Measurements from ENCODE around the gene FHAD1.

Gene FHAD1

DNA sequence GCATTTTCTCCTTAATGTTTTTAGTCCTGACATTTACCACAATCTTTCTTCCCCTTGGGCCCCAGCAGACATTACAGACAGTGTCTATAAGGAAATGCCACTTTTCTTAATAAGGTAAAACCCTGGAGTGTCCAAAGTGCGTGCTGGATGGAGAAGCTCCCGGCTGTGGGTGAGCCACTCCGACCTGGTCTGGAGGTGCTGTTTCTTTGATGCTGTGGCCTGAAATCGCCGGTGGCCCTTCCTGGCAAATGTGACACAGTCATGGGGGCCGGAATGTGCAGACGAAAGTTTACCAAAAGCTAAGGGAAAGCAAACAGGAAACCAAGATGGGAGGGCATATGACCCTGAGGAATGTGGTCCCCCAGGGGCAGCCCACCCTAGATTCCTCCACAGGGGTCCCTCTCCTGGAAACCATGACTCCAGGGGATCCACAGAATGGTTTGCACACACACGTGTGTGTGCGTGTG lies 77.9 kb downstream of the FHAD1 start:
- no peak for DNase-seq (ENCODE audit: low spot score)
- ChIA-PET CTCF (interaction anchor here (0.6 to 3.3 kb wide), 4 partner anchors 8 to 416 kb away, joined by 3 to 57 read pairs (median 8); no protein-coding TSS in a partner anchor), POLR2A (ENCODE audit: low non-redundant PET) (no interaction called here)
- no peak overlapping the region for H3K27ac ChIP-seq
- TF ChIP-seq, protein P1, sequence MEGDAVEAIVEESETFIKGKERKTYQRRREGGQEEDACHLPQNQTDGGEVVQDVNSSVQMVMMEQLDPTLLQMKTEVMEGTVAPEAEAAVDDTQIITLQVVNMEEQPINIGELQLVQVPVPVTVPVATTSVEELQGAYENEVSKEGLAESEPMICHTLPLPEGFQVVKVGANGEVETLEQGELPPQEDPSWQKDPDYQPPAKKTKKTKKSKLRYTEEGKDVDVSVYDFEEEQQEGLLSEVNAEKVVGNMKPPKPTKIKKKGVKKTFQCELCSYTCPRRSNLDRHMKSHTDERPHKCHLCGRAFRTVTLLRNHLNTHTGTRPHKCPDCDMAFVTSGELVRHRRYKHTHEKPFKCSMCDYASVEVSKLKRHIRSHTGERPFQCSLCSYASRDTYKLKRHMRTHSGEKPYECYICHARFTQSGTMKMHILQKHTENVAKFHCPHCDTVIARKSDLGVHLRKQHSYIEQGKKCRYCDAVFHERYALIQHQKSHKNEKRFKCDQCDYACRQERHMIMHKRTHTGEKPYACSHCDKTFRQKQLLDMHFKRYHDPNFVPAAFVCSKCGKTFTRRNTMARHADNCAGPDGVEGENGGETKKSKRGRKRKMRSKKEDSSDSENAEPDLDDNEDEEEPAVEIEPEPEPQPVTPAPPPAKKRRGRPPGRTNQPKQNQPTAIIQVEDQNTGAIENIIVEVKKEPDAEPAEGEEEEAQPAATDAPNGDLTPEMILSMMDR (conservative IDR thresholded peaks at IDR 0.05; ENCODE audit: low read depth) = no peak

DNA sequence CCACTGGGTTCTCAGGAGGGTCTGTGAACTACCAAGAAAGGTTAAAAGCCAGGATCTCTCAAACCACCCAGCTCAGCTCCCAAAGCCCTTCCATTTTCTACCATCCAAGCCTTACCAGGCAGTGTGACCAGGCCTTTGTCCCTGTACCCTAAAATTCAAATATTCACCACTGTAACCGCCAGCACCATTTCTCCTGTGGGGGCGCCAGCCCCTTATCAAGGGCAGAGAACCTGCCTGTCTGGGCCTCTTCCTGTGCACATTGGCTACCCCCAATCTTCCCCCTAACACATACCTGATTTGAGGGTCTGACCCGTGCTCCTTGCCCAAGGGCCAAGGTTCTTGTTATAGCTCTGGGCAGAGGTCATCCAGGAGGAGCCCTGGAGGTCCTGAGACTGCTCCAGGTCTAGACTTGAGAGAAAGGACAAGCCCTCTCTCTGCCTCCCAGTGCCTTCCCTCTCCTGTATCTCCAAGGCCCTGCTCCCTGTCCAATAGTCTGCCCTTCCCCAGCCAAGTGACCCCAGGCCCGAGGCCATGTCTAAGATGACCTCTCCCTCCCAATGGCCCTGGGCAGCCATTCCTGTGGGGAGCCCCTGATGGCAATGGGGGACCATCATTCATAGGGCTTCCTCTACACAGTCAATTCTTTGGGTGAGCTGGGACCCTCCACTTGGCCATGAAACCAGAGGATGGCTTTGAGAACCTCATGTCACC lies 78.5 kb downstream of the FHAD1 start:
- no peak overlapping the region for H3K27ac ChIP-seq
- TF ChIP-seq, protein P1 (conservative IDR thresholded peaks at IDR 0.05; ENCODE audit: low read depth) = no peak
- CTCF ChIA-PET = interaction anchor here (0.6 to 3.3 kb wide), 3 partner anchors 25 to 489 kb away, joined by 3 to 57 read pairs (median 7); no protein-coding TSS in a partner anchor
- DNase-seq (ENCODE audit: low spot score) = no peak
- POLR2A ChIA-PET (ENCODE audit: low non-redundant PET) = no interaction called here

DNA sequence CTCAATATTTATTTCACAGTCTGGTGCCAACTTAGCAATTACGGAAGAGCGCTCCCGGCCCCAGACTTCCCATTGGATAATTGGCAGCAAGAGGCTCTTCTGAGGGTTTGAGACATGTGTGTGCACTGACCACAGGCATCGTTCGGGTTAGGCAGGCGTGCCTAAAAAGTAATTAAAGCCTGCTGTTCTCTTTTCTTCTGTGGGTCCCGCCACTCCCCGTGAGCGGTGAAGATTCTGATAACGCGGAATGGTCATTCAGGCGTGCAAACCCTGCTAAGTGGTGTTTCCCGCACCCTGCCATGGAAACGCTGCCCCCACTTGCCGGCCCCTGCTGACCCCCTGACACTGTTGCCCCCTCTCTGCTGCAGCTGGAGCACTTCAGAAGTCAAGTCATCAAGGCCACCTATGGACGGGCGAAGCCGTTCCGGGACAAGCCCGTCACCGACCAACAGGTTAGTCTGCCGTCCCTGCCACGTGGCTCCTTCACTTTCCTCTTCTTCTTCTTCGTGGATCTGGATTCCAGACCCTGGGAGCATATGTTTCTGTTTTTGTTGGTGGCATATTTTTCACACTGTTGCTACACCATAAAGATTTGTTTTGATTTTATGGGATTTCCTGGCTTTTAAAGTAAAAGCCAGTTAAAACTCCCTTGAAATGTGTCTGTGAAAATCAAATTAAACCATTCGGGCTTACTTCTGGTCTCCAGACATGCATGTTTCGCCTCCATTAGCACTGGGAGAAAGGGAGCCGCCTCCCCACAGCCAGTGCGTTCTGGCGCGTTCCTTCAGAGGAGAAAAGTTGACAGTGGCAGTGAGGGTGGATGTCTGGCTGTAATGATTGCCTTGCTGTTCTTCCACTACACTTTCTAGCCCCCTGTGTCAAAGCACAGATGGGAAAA lies 79.9 kb downstream of the FHAD1 start:
- H3K27ac ChIP-seq = no peak overlapping the region
- ChIA-PET POLR2A (ENCODE audit: low non-redundant PET) (no interaction called here), CTCF (no interaction called here)
- no peak for DNase-seq (ENCODE audit: low spot score)
- TF ChIP-seq, protein P1 (conservative IDR thresholded peaks at IDR 0.05; ENCODE audit: low read depth) = no peak

DNA sequence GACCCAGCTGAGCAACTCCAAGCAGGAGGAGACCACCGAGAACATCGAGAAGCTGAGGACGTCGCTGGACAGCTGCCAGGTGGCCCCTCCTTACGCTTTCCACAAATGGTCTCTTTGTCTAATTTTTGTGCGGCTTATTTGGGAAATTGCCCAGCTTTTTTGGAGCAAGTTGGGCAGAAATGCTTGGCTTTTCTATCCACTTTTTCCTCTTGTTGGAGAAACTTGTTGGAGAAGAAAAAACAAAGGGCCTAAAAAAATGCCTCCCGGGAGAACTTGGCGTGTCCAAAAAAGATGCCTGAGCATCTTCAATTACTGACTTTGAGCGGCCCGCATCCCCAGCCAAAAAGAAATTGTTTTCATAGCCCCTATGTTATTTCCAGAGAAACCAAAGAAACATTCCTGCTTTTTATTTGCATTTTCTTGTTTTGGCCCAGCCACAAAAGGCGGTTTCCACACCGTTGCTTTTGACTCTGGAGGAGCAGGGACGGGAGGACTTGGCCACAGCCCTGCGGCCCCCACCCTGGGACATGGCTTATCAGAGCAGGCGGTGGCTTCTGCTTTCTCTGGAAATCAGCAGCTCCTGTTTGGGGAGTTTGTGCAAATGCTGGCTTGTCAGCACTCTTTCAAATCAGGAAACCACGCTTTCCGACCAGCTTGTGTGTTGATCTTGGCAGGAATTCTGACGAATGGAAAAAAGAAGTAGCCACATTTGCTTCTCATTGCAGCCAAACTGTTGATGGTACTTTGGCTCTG lies 81.5 kb downstream of the FHAD1 start:
- H3K27ac ChIP-seq = no peak overlapping the region
- TF ChIP-seq, protein P1 (conservative IDR thresholded peaks at IDR 0.05; ENCODE audit: low read depth) = no peak
- CTCF ChIA-PET = interaction anchor here (1.1 kb wide), 1 partner anchor 103 kb away, joined by 3 read pairs; no protein-coding TSS in a partner anchor
- no peak for DNase-seq (ENCODE audit: low spot score)
- POLR2A ChIA-PET (ENCODE audit: low non-redundant PET) = no interaction called here

DNA sequence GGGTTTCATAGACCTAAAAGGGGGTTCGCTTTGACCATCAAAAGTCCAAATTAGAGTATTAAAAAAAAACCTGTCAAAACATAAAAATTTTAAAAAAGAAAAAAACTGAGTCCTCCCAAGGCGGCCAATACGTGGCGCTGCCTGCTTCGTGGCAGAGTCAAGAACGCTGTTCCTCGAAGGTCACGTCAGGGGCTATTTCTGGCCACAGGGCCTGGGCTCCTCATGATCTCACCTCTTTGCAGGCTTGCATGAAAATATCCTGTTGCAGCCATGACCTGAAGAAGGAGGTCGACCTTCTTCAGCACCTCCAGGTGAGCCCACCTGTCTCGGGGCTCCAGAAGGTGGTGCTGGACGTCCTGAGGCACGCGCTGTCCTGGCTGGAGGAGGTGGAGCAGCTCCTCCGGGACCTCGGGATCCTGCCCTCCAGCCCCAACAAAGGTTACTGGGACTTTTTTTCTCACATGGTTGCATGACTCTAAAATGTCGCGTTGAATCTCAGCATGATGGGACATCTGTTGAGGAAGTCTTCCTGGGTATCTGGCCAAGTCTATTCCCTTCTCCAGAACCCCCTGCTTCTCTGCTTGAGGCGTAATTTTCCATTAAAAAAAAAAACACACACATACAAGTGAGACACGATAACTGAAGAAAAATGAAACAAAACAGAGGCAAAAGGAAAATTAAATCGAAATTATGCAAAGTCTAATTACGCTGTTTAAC lies 82.2 kb downstream of the FHAD1 start:
- H3K27ac ChIP-seq = no peak overlapping the region
- TF ChIP-seq, protein P1 (conservative IDR thresholded peaks at IDR 0.05; ENCODE audit: low read depth) = no peak
- POLR2A ChIA-PET (ENCODE audit: low non-redundant PET) = no interaction called here
- no peak for DNase-seq (ENCODE audit: low spot score)
- CTCF ChIA-PET = interaction anchor here (1.1 kb wide), 1 partner anchor 102 kb away, joined by 3 read pairs; no protein-coding TSS in a partner anchor

Measured in RWPE1 (cell line).